ENCODE data around the gene FILIP1.
"Not testable (repeated sequence)": the region's sequence is repeated elsewhere in the genome, so short reads cannot be mapped to it uniquely, and the experiment has no call there.

FILIP1 gene

DNA sequence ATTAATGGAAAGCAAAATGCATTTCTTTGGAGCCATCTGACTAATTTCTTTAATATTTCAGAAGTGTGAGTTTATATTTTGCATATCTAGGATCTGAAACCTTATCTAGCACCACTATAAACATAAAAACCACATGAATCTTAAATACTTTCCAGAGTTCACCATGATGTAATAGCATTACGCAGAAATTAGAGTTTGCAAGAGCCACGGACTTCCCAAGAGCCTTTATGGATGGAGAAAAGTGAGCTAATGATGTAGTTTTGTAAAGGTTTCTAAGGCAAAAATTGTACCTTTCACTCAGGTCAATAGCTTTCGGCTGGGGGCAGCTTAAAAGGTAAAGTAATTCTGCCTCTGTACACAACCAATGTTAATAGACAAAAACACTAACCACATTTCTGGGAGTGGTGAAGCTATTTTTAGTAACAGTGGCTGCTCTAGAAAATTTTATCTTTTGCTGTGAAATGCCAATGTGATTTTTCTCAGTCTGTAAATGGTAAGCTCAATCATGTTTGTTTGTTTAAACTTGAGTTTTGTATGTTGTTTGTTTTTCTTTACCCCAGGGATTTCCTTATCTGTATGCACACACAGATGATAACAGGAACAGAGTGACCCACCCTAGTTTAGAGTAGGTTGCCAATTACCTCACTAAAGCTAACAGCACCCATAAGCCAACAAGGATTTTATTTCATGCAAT, 80.5 kb downstream of the FILIP1 start:
- Histone ChIP-seq H3K79me2 (ENCODE audit: insufficient read depth, low read length) (no peaks in the 10 kb centered on the region), H3K4me3 (ENCODE audit: insufficient read depth, low read length, poor library complexity, severe bottlenecking) (no peak overlapping the region), H3K4me2 (ENCODE audit: low read depth, low read length, poor library complexity, severe bottlenecking) (no peak overlapping the region), H4K20me1 (ENCODE audit: low read depth, low read length) (no peaks in the 10 kb centered on the region), H3K9me3 (ENCODE audit: insufficient read depth, low read length) (no peaks in the 10 kb centered on the region), H3K9me2 (replicated peaks; ENCODE audit: insufficient read depth, low read length) (no peaks in the 10 kb centered on the region), H3K36me3 (ENCODE audit: low read length) (no peaks in the 10 kb centered on the region), H3K27me3 (ENCODE audit: low read length) (no peaks in the 10 kb centered on the region), H2AFZ (ENCODE audit: low read depth, low read length, severe bottlenecking) (no peak overlapping the region), H3K27ac (ENCODE audit: low read depth, low read length) (no peak overlapping the region), H3K9ac (ENCODE audit: low read length) (no peak overlapping the region), H3F3A (ENCODE audit: insufficient read depth) (no peaks in the 10 kb centered on the region)
- TF ChIP-seq CTCF (IDR thresholded peaks at IDR 0.05; ENCODE audit: insufficient read depth, low read length, poor library complexity, severe bottlenecking) (no peak), EZH2phosphoT487 (conservative IDR thresholded peaks at IDR 0.05; ENCODE audit: low read length) (no peak)

DNA sequence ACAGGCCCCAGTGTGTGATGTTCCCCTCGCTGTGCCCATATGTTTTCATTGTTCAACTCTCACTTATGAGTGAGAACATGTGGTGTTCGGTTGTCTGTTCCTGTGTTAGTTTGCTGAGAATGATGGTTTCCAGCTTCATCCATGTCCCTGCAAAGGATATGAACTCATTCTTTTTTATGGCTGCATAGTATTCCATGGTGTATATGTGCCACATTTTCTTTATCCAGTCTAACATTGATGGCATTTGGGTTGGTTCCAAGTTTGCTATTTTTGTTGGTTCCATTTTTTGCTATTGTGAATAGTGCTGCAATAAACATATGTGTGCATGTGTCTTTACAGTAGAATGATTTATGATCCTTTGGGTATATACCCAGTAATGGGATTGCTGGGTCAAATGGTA, 83.0 kb downstream of the FILIP1 start:
- not testable (repeated sequence) for H2AFZ ChIP-seq (ENCODE audit: low read depth, low read length, severe bottlenecking); H3K4me2 ChIP-seq (ENCODE audit: low read depth, low read length, poor library complexity, severe bottlenecking); H3F3A ChIP-seq (ENCODE audit: insufficient read depth); H4K20me1 ChIP-seq (ENCODE audit: low read depth, low read length); H3K9me2 ChIP-seq (replicated peaks; ENCODE audit: insufficient read depth, low read length); H3K27me3 ChIP-seq (ENCODE audit: low read length); H3K9ac ChIP-seq (ENCODE audit: low read length); H3K27ac ChIP-seq (ENCODE audit: low read depth, low read length); H3K4me3 ChIP-seq (ENCODE audit: insufficient read depth, low read length, poor library complexity, severe bottlenecking); H3K79me2 ChIP-seq (ENCODE audit: insufficient read depth, low read length); H3K36me3 ChIP-seq (ENCODE audit: low read length); H3K9me3 ChIP-seq (ENCODE audit: insufficient read depth, low read length)

- Histone ChIP-seq H3K9me2 (replicated peaks; ENCODE audit: insufficient read depth, low read length) (no peaks in the 10 kb centered on the region), H3K4me2 (ENCODE audit: low read depth, low read length, poor library complexity, severe bottlenecking) (no peak overlapping the region), H3K79me2 (ENCODE audit: insufficient read depth, low read length) (no peaks in the 10 kb centered on the region), H3K36me3 (ENCODE audit: low read length) (no peaks in the 10 kb centered on the region), H3K9me3 (ENCODE audit: insufficient read depth, low read length) (no peaks in the 10 kb centered on the region), H3K27ac (ENCODE audit: low read depth, low read length) (no peak overlapping the region), H2AFZ (ENCODE audit: low read depth, low read length, severe bottlenecking) (no peak overlapping the region), H3K27me3 (ENCODE audit: low read length) (no peaks in the 10 kb centered on the region), H3F3A (ENCODE audit: insufficient read depth) (no peaks in the 10 kb centered on the region), H3K4me3 (ENCODE audit: insufficient read depth, low read length, poor library complexity, severe bottlenecking) (no peak overlapping the region), H4K20me1 (ENCODE audit: low read depth, low read length) (no peaks in the 10 kb centered on the region), H3K9ac (ENCODE audit: low read length) (no peak overlapping the region)
- TF ChIP-seq CTCF (IDR thresholded peaks at IDR 0.05; ENCODE audit: insufficient read depth, low read length, poor library complexity, severe bottlenecking) (no peak), EZH2phosphoT487 (conservative IDR thresholded peaks at IDR 0.05; ENCODE audit: low read length) (no peak)
Measured at GRCh38 chr6:75409928-75410327, 83.7 kb downstream of the FILIP1 start.

DNA sequence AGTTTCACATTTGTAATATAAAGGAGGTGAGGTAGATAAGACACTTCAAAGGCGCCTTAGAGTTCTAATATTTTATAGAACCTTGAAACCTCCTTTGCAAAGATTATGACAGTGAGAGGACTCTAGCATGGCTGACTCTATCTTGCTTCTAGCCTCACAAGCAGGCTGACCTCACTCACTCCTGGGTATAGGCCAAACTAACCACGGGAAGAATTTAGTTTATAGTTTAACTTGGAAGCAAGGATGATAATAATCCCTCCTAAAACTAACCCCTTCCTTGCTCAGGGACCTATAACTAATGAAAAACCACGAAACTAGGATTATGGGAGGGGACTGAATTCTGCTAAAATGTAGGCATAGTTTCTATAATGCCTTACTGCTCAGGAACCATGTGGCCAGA, 84.3 kb downstream of the FILIP1 start:
- Histone ChIP-seq H3K27ac (ENCODE audit: low read depth, low read length) (no peak overlapping the region), H3K9me2 (replicated peaks; ENCODE audit: insufficient read depth, low read length) (no peaks in the 10 kb centered on the region), H3K79me2 (ENCODE audit: insufficient read depth, low read length) (no peaks in the 10 kb centered on the region), H3K4me2 (ENCODE audit: low read depth, low read length, poor library complexity, severe bottlenecking) (no peak overlapping the region), H4K20me1 (ENCODE audit: low read depth, low read length) (no peaks in the 10 kb centered on the region), H3F3A (ENCODE audit: insufficient read depth) (no peaks in the 10 kb centered on the region), H2AFZ (ENCODE audit: low read depth, low read length, severe bottlenecking) (no peak overlapping the region), H3K9me3 (ENCODE audit: insufficient read depth, low read length) (no peaks in the 10 kb centered on the region), H3K4me3 (ENCODE audit: insufficient read depth, low read length, poor library complexity, severe bottlenecking) (no peak overlapping the region), H3K27me3 (ENCODE audit: low read length) (no peaks in the 10 kb centered on the region), H3K36me3 (ENCODE audit: low read length) (no peaks in the 10 kb centered on the region), H3K9ac (ENCODE audit: low read length) (no peak overlapping the region)
- TF ChIP-seq EZH2phosphoT487 (conservative IDR thresholded peaks at IDR 0.05; ENCODE audit: low read length) (no peak), CTCF (IDR thresholded peaks at IDR 0.05; ENCODE audit: insufficient read depth, low read length, poor library complexity, severe bottlenecking) (no peak)

Data from SU-DHL-6 (cell line).